Neuronal stem cell (in vitro differentiated cells): ENCODE measurements around the gene SMIM27.
"Not testable (repeated sequence)": the region's sequence is repeated elsewhere in the genome, so short reads cannot be mapped to it uniquely, and the experiment has no call there.

Source experiments
- DNase-seq: peaks from one replicate; pipeline ENCODE4 v3.0.0-alpha.2; 2013; ENCODE audit warnings: low spot score
- H2AFZ ChIP-seq: one replicate; pipeline ENCODE4 v1.6.1; 2013; ENCODE audit warnings: mild to moderate bottlenecking, low read length, inconsistent platforms
- H2AK5ac ChIP-seq: 2 replicates; pipeline ENCODE4 v1.6.1; 2013; ENCODE audit warnings: low read depth, mild to moderate bottlenecking, inconsistent platforms, low read length, moderate library complexity, mixed read lengths
- H2BK120ac ChIP-seq: 2 replicates; pipeline ENCODE4 v1.6.1; 2013; ENCODE audit warnings: low read depth, mild to moderate bottlenecking, inconsistent platforms, low read length, moderate library complexity, mixed read lengths
- H2BK12ac ChIP-seq: one replicate; pipeline ENCODE4 v1.6.1; 2013; ENCODE audit warnings: low read length, inconsistent platforms
- H2BK15ac ChIP-seq: 2 replicates; pipeline ENCODE4 v1.6.1; 2013; ENCODE audit warnings: mild to moderate bottlenecking, low read length, inconsistent platforms, mixed read lengths
- H2BK5ac ChIP-seq: one replicate; pipeline ENCODE4 v1.6.1; 2013; ENCODE audit warnings: inconsistent platforms, mild to moderate bottlenecking, low read length, moderate library complexity
- H3K14ac ChIP-seq: one replicate; pipeline ENCODE4 v1.6.1; 2013; ENCODE audit warnings: low read length, inconsistent platforms
- H3K18ac ChIP-seq: 2 replicates; pipeline ENCODE4 v1.6.1; 2013; ENCODE audit warnings: low read length, inconsistent platforms
- H3K23ac ChIP-seq: 2 replicates; pipeline ENCODE4 v1.6.1; 2013; ENCODE audit warnings: low read depth, mild to moderate bottlenecking, mixed read lengths, low read length, inconsistent platforms; ENCODE audit not compliant: poor library complexity
- H3K27ac ChIP-seq: replicated peaks from 3 replicates; pipeline ENCODE4 v1.5.1; 2013; ENCODE audit warnings: low read length, inconsistent platforms
- H3K27me3 ChIP-seq, 3 experiments: 2 replicates each; pipeline ENCODE4 v1.6.1; 2013; ENCODE audit warnings: low read length in 3 of 3, mild to moderate bottlenecking in 2 of 3, inconsistent platforms in 1 of 3, low read depth in 1 of 3, mixed read lengths in 1 of 3, moderate library complexity in 1 of 3; ENCODE audit not compliant: control insufficient read depth in 3 of 3, insufficient read depth in 3 of 3
- H3K36me3 ChIP-seq, 2 donors: replicated peaks in 1 of 2; 2 replicates each; pipeline ENCODE4 v1.6.1; 2013; ENCODE audit warnings: low read length in 2 of 2; ENCODE audit not compliant: control insufficient read depth in 2 of 2, insufficient read depth in 2 of 2
- H3K4ac ChIP-seq: 2 replicates; pipeline ENCODE4 v1.6.1; 2013; ENCODE audit warnings: inconsistent platforms, mild to moderate bottlenecking, low read length, moderate library complexity
- H3K4me1 ChIP-seq, 2 donors: 1 replicate in 1 of 2; 2 replicates in 1 of 2; pipeline ENCODE4 v1.6.1; 2013; ENCODE audit warnings: low read length in 2 of 2, low read depth in 1 of 2; ENCODE audit not compliant: control insufficient read depth in 2 of 2, insufficient read depth in 1 of 2
- H3K4me2 ChIP-seq: one replicate; pipeline ENCODE4 v1.6.1; 2013; ENCODE audit warnings: mild to moderate bottlenecking, low read length, inconsistent platforms; ENCODE audit not compliant: insufficient read depth, poor library complexity, severe bottlenecking
- H3K4me3 ChIP-seq, 2 donors: 2 replicates each; pipeline ENCODE4 v1.5.1; 2013; ENCODE audit warnings: low read length in 2 of 2, mild to moderate bottlenecking in 2 of 2, inconsistent platforms in 1 of 2, moderate library complexity in 1 of 2
- H3K79me1 ChIP-seq: one replicate; pipeline ENCODE4 v1.6.1; 2013; ENCODE audit warnings: low read depth, mild to moderate bottlenecking, inconsistent platforms, low read length, moderate library complexity
- H3K9ac ChIP-seq: one replicate; pipeline ENCODE4 v1.6.1; 2013; ENCODE audit warnings: mild to moderate bottlenecking, low read depth, low read length, inconsistent platforms; ENCODE audit not compliant: poor library complexity
- H3K9me3 ChIP-seq, 2 donors: replicated peaks in 1 of 2; 2 replicates each; pipeline versions ENCODE3 to v1.6.1; 2013; ENCODE audit warnings: low read length in 2 of 2, mild to moderate bottlenecking in 2 of 2, inconsistent platforms in 1 of 2, low read depth in 1 of 2, mixed read lengths in 1 of 2, moderate library complexity in 1 of 2; ENCODE audit not compliant: control insufficient read depth in 2 of 2, insufficient read depth in 1 of 2
- H4K8ac ChIP-seq: one replicate; pipeline ENCODE4 v1.6.1; 2013; ENCODE audit warnings: low read depth, mild to moderate bottlenecking, inconsistent platforms, low read length, moderate library complexity
- H4K91ac ChIP-seq: one replicate; pipeline ENCODE4 v1.6.1; 2013; ENCODE audit warnings: low read length, low read depth, mild to moderate bottlenecking, inconsistent platforms; ENCODE audit not compliant: poor library complexity
- WGBS, 2 donors: extraction: QIAGEN DNeasy Blood & Tissue Kit; methylation state at CpG; one replicate each; pipeline ENCODE4 v1.1.7; 2013; ENCODE audit warnings: missing lambda C conversion rate in 2 of 2, mixed read lengths in 1 of 2; ENCODE audit not compliant: insufficient read length in 2 of 2, insufficient replicate concordance in 1 of 2; ENCODE audit errors: extremely low coverage in 2 of 2; 5-methylcytosine and 5-hydroxymethylcytosine counted together

The SMIM27 gene

GRCh38 chr9:32596096-32596865 is 44.2 kb downstream of the SMIM27 start:
- Histone ChIP-seq H3K4ac (no peak overlapping the region), H3K9ac (no peak overlapping the region), H3K4me2 (no peak overlapping the region), H3K4me3 (no peak overlapping the region), H4K8ac (no peak overlapping the region), H3K18ac (no peak overlapping the region), H2AFZ (no peak overlapping the region), H3K4me1 (no peaks in the 10 kb centered on the region), H3K27me3 (no peaks in the 10 kb centered on the region), H2BK12ac (no peak overlapping the region), H2BK120ac (no peak overlapping the region), H2AK5ac (no peak overlapping the region), H3K14ac (no peak overlapping the region), H3K79me1 (no peaks in the 10 kb centered on the region), H3K9me3 (no peaks in the 10 kb centered on the region), H2BK15ac (no peak overlapping the region), H4K91ac (no peak overlapping the region), H2BK5ac (no peak overlapping the region), H3K36me3 (no peaks in the 10 kb centered on the region), H3K27ac (no peak overlapping the region), H3K23ac (no peak overlapping the region)
- DNase-seq = no peak
- no CpG with 5 or more reads among the region's 4 CpGs for WGBS, 2 donors

- H3K4ac ChIP-seq = no peak overlapping the region
- no peak overlapping the region for H3K4me3 ChIP-seq
- H3K14ac ChIP-seq = no peak overlapping the region
- no peaks in the 10 kb centered on the region for H3K79me1 ChIP-seq
- H4K91ac ChIP-seq = no peak overlapping the region
- no peak overlapping the region for H3K4me2 ChIP-seq
- H4K8ac ChIP-seq = no peak overlapping the region
- no peak overlapping the region for H2BK15ac ChIP-seq
- H2BK120ac ChIP-seq = no peak overlapping the region
- no peaks in the 10 kb centered on the region for H3K36me3 ChIP-seq
- H2BK5ac ChIP-seq = no peak overlapping the region
- no peaks in the 10 kb centered on the region for H3K4me1 ChIP-seq
- no peak overlapping the region for H3K27ac ChIP-seq
- H3K9ac ChIP-seq = no peak overlapping the region
- no peak for DNase-seq
- no peak overlapping the region for H2AFZ ChIP-seq
- no peak overlapping the region for H3K18ac ChIP-seq
- H2BK12ac ChIP-seq = no peak overlapping the region
- H3K27me3 ChIP-seq = no peaks in the 10 kb centered on the region
- H3K23ac ChIP-seq = no peak overlapping the region
- H2AK5ac ChIP-seq = no peak overlapping the region
- H3K9me3 ChIP-seq = no peaks in the 10 kb centered on the region
Measured at GRCh38 chr9:32596936-32597335, 44.8 kb downstream of the SMIM27 start.

- H4K8ac ChIP-seq, H3K9ac ChIP-seq, H3K79me1 ChIP-seq, H3K27ac ChIP-seq, H4K91ac ChIP-seq, H3K14ac ChIP-seq, H3K4me3 ChIP-seq, H2BK120ac ChIP-seq, H2BK15ac ChIP-seq, H2BK12ac ChIP-seq, H3K4me2 ChIP-seq, H3K23ac ChIP-seq, H3K27me3 ChIP-seq, H3K9me3 ChIP-seq, H3K4me1 ChIP-seq, H3K18ac ChIP-seq, DNase-seq, H2BK5ac ChIP-seq, H2AK5ac ChIP-seq, H3K36me3 ChIP-seq, H2AFZ ChIP-seq, H3K4ac ChIP-seq: not testable (repeated sequence)
- WGBS, 2 donors = no CpG with 5 or more reads among the region's 3 CpGs
Measured at GRCh38 chr9:32599021-32599420, 46.9 kb downstream of the SMIM27 start.
